ENCODE results near the gene RICTOR.
A peak's percentile ranks its signal among the peaks of the same experiment; 100 is the strongest.

The RICTOR gene

DNA sequence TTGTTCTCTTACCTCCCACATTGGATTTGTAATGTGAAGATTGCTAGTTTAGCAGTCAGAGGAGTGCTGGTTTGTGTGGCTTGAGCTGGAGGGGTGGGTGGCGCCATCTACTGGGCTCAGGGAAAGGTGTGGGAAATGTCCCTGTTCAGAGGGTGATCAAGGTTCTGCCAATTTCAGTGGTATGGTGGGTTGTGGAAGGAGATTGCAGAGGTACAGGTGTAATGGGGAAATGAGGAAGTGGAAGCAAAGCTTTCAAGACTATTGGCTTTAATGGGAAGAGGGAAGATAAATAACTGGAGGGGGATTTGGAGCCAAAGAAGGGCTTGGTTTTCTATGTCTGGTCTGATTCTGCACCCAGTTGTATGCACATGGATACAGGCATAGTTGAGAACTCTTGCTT is 152.0 kb downstream of the RICTOR start:
- no peak overlapping the region for H3K9ac ChIP-seq (ENCODE audit: low read length)
- 0 out of 2 replicates have a peak, but pooled peaks cover 3% of the 10 kb centered on the region for H3K27me3 ChIP-seq (ENCODE audit: low read depth, low read length)
- no peak overlapping the region for H3K4me2 ChIP-seq (ENCODE audit: low read length)
- no peaks in the 10 kb centered on the region for H3K9me3 ChIP-seq (ENCODE audit: insufficient read depth, low read length)
- H3K4me3 ChIP-seq (ENCODE audit: low read length): no peak overlapping the region
- no peak overlapping the region for H2AFZ ChIP-seq (ENCODE audit: low read depth, low read length)
- TF ChIP-seq, protein P1, sequence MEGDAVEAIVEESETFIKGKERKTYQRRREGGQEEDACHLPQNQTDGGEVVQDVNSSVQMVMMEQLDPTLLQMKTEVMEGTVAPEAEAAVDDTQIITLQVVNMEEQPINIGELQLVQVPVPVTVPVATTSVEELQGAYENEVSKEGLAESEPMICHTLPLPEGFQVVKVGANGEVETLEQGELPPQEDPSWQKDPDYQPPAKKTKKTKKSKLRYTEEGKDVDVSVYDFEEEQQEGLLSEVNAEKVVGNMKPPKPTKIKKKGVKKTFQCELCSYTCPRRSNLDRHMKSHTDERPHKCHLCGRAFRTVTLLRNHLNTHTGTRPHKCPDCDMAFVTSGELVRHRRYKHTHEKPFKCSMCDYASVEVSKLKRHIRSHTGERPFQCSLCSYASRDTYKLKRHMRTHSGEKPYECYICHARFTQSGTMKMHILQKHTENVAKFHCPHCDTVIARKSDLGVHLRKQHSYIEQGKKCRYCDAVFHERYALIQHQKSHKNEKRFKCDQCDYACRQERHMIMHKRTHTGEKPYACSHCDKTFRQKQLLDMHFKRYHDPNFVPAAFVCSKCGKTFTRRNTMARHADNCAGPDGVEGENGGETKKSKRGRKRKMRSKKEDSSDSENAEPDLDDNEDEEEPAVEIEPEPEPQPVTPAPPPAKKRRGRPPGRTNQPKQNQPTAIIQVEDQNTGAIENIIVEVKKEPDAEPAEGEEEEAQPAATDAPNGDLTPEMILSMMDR (IDR thresholded peaks at IDR 0.05; ENCODE audit: low read depth, low read length): peak; percentile 75
- no peak for TF ChIP-seq EZH2phosphoT487 (IDR thresholded peaks at IDR 0.05; ENCODE audit: low read depth)
- no peaks in the 10 kb centered on the region for H3K4me1 ChIP-seq (ENCODE audit: low read length)
- no peak overlapping the region for H3K27ac ChIP-seq (ENCODE audit: low read length)
- no peaks in the 10 kb centered on the region for H3K79me2 ChIP-seq (ENCODE audit: low read length)
- no peaks in the 10 kb centered on the region for H3K36me3 ChIP-seq (replicated peaks; ENCODE audit: low read depth, low read length)
- H4K20me1 ChIP-seq (ENCODE audit: insufficient read depth, low read length): no peaks in the 10 kb centered on the region

DNA sequence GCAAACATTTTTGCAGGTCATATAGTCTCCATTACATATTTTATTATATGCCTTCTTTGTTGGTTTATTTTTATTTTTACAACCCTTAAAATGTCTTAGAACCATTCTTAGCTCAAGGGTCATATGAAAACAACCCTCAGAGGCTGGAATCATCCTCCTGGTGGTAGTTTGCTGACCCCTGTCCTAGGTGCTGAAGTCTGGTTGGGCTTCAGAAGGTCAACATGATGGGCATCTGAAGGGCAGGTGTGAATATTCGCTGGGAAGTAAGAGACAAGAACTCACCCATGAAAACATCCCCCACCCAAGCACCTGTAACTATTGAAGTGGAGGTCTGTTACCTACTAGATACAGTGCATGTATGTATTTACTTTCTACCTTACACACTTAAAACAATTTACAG is 153.0 kb downstream of the RICTOR start:
- Histone ChIP-seq H3K4me2 (ENCODE audit: low read length) (no peak overlapping the region), H3K79me2 (ENCODE audit: low read length) (no peaks in the 10 kb centered on the region), H3K27ac (ENCODE audit: low read length) (no peak overlapping the region), H2AFZ (ENCODE audit: low read depth, low read length) (no peak overlapping the region), H3K36me3 (replicated peaks; ENCODE audit: low read depth, low read length) (no peaks in the 10 kb centered on the region), H4K20me1 (ENCODE audit: insufficient read depth, low read length) (no peaks in the 10 kb centered on the region), H3K27me3 (ENCODE audit: low read depth, low read length) (0 out of 2 replicates have a peak, but pooled peaks cover 3% of the 10 kb centered on the region), H3K9me3 (ENCODE audit: insufficient read depth, low read length) (no peaks in the 10 kb centered on the region), H3K9ac (ENCODE audit: low read length) (no peak overlapping the region), H3K4me3 (ENCODE audit: low read length) (no peak overlapping the region), H3K4me1 (ENCODE audit: low read length) (no peaks in the 10 kb centered on the region)
- TF ChIP-seq, protein P1 (IDR thresholded peaks at IDR 0.05; ENCODE audit: low read depth, low read length): no peak

DNA sequence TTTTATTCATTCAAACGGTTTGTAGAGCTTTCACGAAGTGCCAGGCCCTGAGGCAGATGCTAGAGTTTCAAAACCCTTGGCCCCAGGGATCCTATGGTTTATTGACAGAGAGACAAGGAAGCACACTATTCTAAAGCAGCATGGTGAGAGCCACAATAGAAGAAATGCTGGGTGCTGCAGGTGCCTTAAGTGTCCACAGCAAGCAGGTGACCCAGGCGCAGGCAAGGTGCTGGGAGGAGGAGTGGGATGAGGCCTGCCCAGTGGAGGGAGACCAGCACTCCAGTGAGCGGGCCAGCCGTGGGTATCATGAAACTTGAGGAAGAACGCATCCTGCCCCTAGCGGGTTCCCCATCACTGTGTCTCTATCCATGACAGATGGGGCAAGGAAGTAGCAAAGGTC is 157.4 kb downstream of the RICTOR start:
- Histone ChIP-seq H3K4me1 (ENCODE audit: low read length) (no peaks in the 10 kb centered on the region), H3K27ac (ENCODE audit: low read length) (no peak overlapping the region), H3K4me2 (ENCODE audit: low read length) (no peak overlapping the region), H3K4me3 (ENCODE audit: low read length) (no peak overlapping the region), H3K27me3 (ENCODE audit: low read depth, low read length) (0 out of 2 replicates have a peak, but pooled peaks cover 3% of the 10 kb centered on the region), H2AFZ (ENCODE audit: low read depth, low read length) (no peak overlapping the region), H3K79me2 (ENCODE audit: low read length) (no peaks in the 10 kb centered on the region), H3K9me3 (ENCODE audit: insufficient read depth, low read length) (no peaks in the 10 kb centered on the region), H4K20me1 (ENCODE audit: insufficient read depth, low read length) (no peaks in the 10 kb centered on the region), H3K36me3 (replicated peaks; ENCODE audit: low read depth, low read length) (no peaks in the 10 kb centered on the region), H3K9ac (ENCODE audit: low read length) (no peak overlapping the region)
- TF ChIP-seq, protein P1 (IDR thresholded peaks at IDR 0.05; ENCODE audit: low read depth, low read length): no peak
- TF ChIP-seq EZH2phosphoT487 (IDR thresholded peaks at IDR 0.05; ENCODE audit: low read depth): no peak

DNA sequence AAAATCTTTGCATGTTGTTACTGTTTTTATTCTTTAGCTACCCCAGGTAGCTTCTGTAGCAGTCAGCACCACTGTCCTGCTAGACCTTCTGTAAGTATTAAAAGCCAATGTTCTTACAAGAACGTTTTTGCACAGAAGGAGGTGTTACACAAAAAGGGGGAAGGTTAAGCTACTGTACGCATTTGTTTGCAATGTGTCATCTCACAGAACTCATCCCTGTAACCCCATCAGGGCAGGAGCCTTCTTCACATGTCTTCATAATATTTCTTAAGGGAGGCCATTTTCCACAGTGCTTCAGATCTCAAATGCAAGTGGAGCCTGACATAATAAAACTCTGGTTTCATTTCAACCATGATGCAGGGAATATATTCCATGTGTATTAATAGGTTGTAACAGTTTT is 160.5 kb downstream of the RICTOR start:
- Histone ChIP-seq H3K27ac (ENCODE audit: low read length) (no peak overlapping the region), H3K27me3 (ENCODE audit: low read depth, low read length) (no peaks in the 10 kb centered on the region), H3K4me3 (ENCODE audit: low read length) (no peak overlapping the region)

More for the DNA sequence above, 160.5 kb downstream of the RICTOR start:
- no peak overlapping the region for H3K9ac ChIP-seq (ENCODE audit: low read length)
- H3K4me1 ChIP-seq (ENCODE audit: low read length): no peaks in the 10 kb centered on the region
- H3K9me3 ChIP-seq (ENCODE audit: insufficient read depth, low read length): no peaks in the 10 kb centered on the region
- no peak overlapping the region for H3K4me2 ChIP-seq (ENCODE audit: low read length)
- no peaks in the 10 kb centered on the region for H3K79me2 ChIP-seq (ENCODE audit: low read length)
- TF ChIP-seq, protein P1 (IDR thresholded peaks at IDR 0.05; ENCODE audit: low read depth, low read length): no peak
- TF ChIP-seq EZH2phosphoT487 (IDR thresholded peaks at IDR 0.05; ENCODE audit: low read depth): no peak
- no peaks in the 10 kb centered on the region for H4K20me1 ChIP-seq (ENCODE audit: insufficient read depth, low read length)
- no peak overlapping the region for H2AFZ ChIP-seq (ENCODE audit: low read depth, low read length)
- no peaks in the 10 kb centered on the region for H3K36me3 ChIP-seq (replicated peaks; ENCODE audit: low read depth, low read length)

Data from OCI-LY3 (cell line).